Kasumi-1 (cell line): ENCODE measurements around the gene FLT3LG.

Source experiments
- DNase-seq, 2 experiments: peaks; one replicate each; lab custom pipeline; 2025; lab: John Stamatoyannopoulos, UW

The FLT3LG gene

GRCh38 chr19:49473868-49474541, at the start of gene FLT3LG:
Gene FLT3LG, plus strand, starts transcription at chr19:49474215. Its CDS starts 425 bp downstream, at chr19:49474640.
- peak; percentile 79 to 91 for DNase-seq

GRCh38 chr19:49425178-49425577, 48.8 kb upstream of the FLT3LG start, which contains the start of gene GFY:
Gene GFY, plus strand, starts transcription at chr19:49425388. Its CDS starts 1,043 bp downstream, at chr19:49426431.
- DNase-seq, result no peak

- DNase-seq, result peak in 1 of 2 experiments; percentile 23
Observed at GRCh38 chr19:49425922-49426592, 48.0 kb upstream of the FLT3LG start.

- DNase-seq, result no peak
Observed at GRCh38 chr19:49427339-49427738, 46.7 kb upstream of the FLT3LG start.

GRCh38 chr19:49427855-49428546, 46.0 kb upstream of the FLT3LG start:
- no peak for DNase-seq

GRCh38 chr19:49428547-49429451, 45.2 kb upstream of the FLT3LG start:
- DNase-seq, result no peak

GRCh38 chr19:49430172-49430677, 43.8 kb upstream of the FLT3LG start:
- no peak for DNase-seq

GRCh38 chr19:49430678-49431329, 43.2 kb upstream of the FLT3LG start:
- DNase-seq, result peak; percentile 38 to 52

GRCh38 chr19:49431330-49431749, 42.7 kb upstream of the FLT3LG start:
- DNase-seq, result no peak

- no peak for DNase-seq
Observed at GRCh38 chr19:49432141-49433073, 41.6 kb upstream of the FLT3LG start.

- DNase-seq, result no peak
Observed at GRCh38 chr19:49433240-49433901, 40.6 kb upstream of the FLT3LG start.

GRCh38 chr19:49434907-49435583, 39.0 kb upstream of the FLT3LG start:
- DNase-seq, result no peak

- no peak for DNase-seq
Observed at GRCh38 chr19:49435670-49436069, 38.3 kb upstream of the FLT3LG start.

- DNase-seq, result no peak
Observed at GRCh38 chr19:49436381-49437017, 37.5 kb upstream of the FLT3LG start.

GRCh38 chr19:49437231-49437630, 36.8 kb upstream of the FLT3LG start:
- no peak for DNase-seq

GRCh38 chr19:49438261-49438660, 35.8 kb upstream of the FLT3LG start:
- DNase-seq, result no peak

GRCh38 chr19:49439836-49440235, 34.2 kb upstream of the FLT3LG start:
- no peak for DNase-seq
